ENCODE data around the gene TOP1.
A peak's percentile ranks its signal among the peaks of the same experiment; 100 is the strongest.

The TOP1 gene

GRCh38 chr20:41087325-41087685 lies 58.7 kb downstream of the TOP1 start:
- no peak overlapping the region for H3K4me3 ChIP-seq (ENCODE audit: low read length)
- H3K4me1 ChIP-seq (ENCODE audit: control insufficient read depth, insufficient read depth, low read length): no peaks in the 10 kb centered on the region
- H3K27ac ChIP-seq (ENCODE audit: low read length): no peak overlapping the region
- WGBS (ENCODE audit: insufficient coverage, insufficient read length): no CpG with 5 or more reads among the region's 1 CpG
- H3K27me3 ChIP-seq (ENCODE audit: control insufficient read depth, insufficient read depth, low read length): no peaks in the 10 kb centered on the region
- no peaks in the 10 kb centered on the region; the same call in 1 of the 2 replicates for H3K36me3 ChIP-seq (ENCODE audit: control insufficient read depth, insufficient read depth, low read length)
- no peak for DNase-seq (ENCODE audit: low read depth, low spot score)
- H3K9me3 ChIP-seq (ENCODE audit: control insufficient read depth, insufficient read depth, low read length): no peaks in the 10 kb centered on the region

GRCh38 chr20:41087777-41088176 lies 59.2 kb downstream of the TOP1 start:
- no peaks in the 10 kb centered on the region for H3K9me3 ChIP-seq (ENCODE audit: control insufficient read depth, insufficient read depth, low read length)
- H3K36me3 ChIP-seq (ENCODE audit: control insufficient read depth, insufficient read depth, low read length): no peaks in the 10 kb centered on the region; the same call in 1 of the 2 replicates
- no peaks in the 10 kb centered on the region for H3K27me3 ChIP-seq (ENCODE audit: control insufficient read depth, insufficient read depth, low read length)
- no peak for DNase-seq (ENCODE audit: low read depth, low spot score)
- no peaks in the 10 kb centered on the region for H3K4me1 ChIP-seq (ENCODE audit: control insufficient read depth, insufficient read depth, low read length)
- no peak overlapping the region for H3K27ac ChIP-seq (ENCODE audit: low read length)
- no peak overlapping the region for H3K4me3 ChIP-seq (ENCODE audit: low read length)
- WGBS (ENCODE audit: insufficient coverage, insufficient read length): no CpG with 5 or more reads among the region's 3 CpGs

GRCh38 chr20:41089555-41089954 lies 60.9 kb downstream of the TOP1 start:
- Histone ChIP-seq H3K4me3 (ENCODE audit: low read length) (no peak overlapping the region), H3K9me3 (ENCODE audit: control insufficient read depth, insufficient read depth, low read length) (no peaks in the 10 kb centered on the region), H3K27ac (ENCODE audit: low read length) (no peak overlapping the region), H3K36me3 (ENCODE audit: control insufficient read depth, insufficient read depth, low read length) (peaks cover 3% of the 10 kb centered on the region; the same call in 1 of the 2 replicates), H3K4me1 (ENCODE audit: control insufficient read depth, insufficient read depth, low read length) (no peaks in the 10 kb centered on the region), H3K27me3 (ENCODE audit: control insufficient read depth, insufficient read depth, low read length) (no peaks in the 10 kb centered on the region)
- DNase-seq (ENCODE audit: low read depth, low spot score): no peak
- no CpG with 5 or more reads among the region's 3 CpGs for WGBS (ENCODE audit: insufficient coverage, insufficient read length)

- Histone ChIP-seq H3K9me3 (ENCODE audit: control insufficient read depth, insufficient read depth, low read length) (no peaks in the 10 kb centered on the region), H3K36me3 (ENCODE audit: control insufficient read depth, insufficient read depth, low read length) (peaks cover 3% of the 10 kb centered on the region; the same call in 1 of the 2 replicates), H3K4me1 (ENCODE audit: control insufficient read depth, insufficient read depth, low read length) (no peaks in the 10 kb centered on the region), H3K27ac (ENCODE audit: low read length) (no peak overlapping the region), H3K27me3 (ENCODE audit: control insufficient read depth, insufficient read depth, low read length) (no peaks in the 10 kb centered on the region), H3K4me3 (ENCODE audit: low read length) (no peak overlapping the region)
- DNase-seq (ENCODE audit: low read depth, low spot score): no peak
- no CpG with 5 or more reads among the region's 4 CpGs for WGBS (ENCODE audit: insufficient coverage, insufficient read length)
Observed at GRCh38 chr20:41091927-41092326, 63.3 kb downstream of the TOP1 start.

GRCh38 chr20:41094353-41095055 lies 65.9 kb downstream of the TOP1 start:
- Histone ChIP-seq H3K36me3 (ENCODE audit: control insufficient read depth, insufficient read depth, low read length) (peaks cover 6% of the 10 kb centered on the region; the same call in 1 of the 2 replicates), H3K27me3 (ENCODE audit: control insufficient read depth, insufficient read depth, low read length) (no peaks in the 10 kb centered on the region), H3K9me3 (ENCODE audit: control insufficient read depth, insufficient read depth, low read length) (no peaks in the 10 kb centered on the region), H3K27ac (ENCODE audit: low read length) (no peak overlapping the region), H3K4me3 (ENCODE audit: low read length) (no peak overlapping the region), H3K4me1 (ENCODE audit: control insufficient read depth, insufficient read depth, low read length) (no peaks in the 10 kb centered on the region)
- no peak for DNase-seq (ENCODE audit: low read depth, low spot score)
- no CpG with 5 or more reads among the region's 2 CpGs for WGBS (ENCODE audit: insufficient coverage, insufficient read length)

- peak; percentile 18 for DNase-seq (ENCODE audit: low read depth, low spot score)
- 100% methylated on average over 1 of the region's 7 CpGs for WGBS (ENCODE audit: insufficient coverage, insufficient read length)
- no peak overlapping the region for H3K27ac ChIP-seq (ENCODE audit: low read length)
- H3K36me3 ChIP-seq (ENCODE audit: control insufficient read depth, insufficient read depth, low read length): peaks cover 10% of the 10 kb centered on the region; the same call in 1 of the 2 replicates
- H3K9me3 ChIP-seq (ENCODE audit: control insufficient read depth, insufficient read depth, low read length): no peaks in the 10 kb centered on the region
- no peaks in the 10 kb centered on the region for H3K4me1 ChIP-seq (ENCODE audit: control insufficient read depth, insufficient read depth, low read length)
- no peaks in the 10 kb centered on the region for H3K27me3 ChIP-seq (ENCODE audit: control insufficient read depth, insufficient read depth, low read length)
- no peak overlapping the region for H3K4me3 ChIP-seq (ENCODE audit: low read length)
Observed at GRCh38 chr20:41095110-41095969, 66.7 kb downstream of the TOP1 start.

GRCh38 chr20:41098703-41099250 lies 70.2 kb downstream of the TOP1 start:
- Histone ChIP-seq H3K36me3 (ENCODE audit: control insufficient read depth, insufficient read depth, low read length) (peaks cover 19% of the 10 kb centered on the region; the same call in 1 of the 2 replicates), H3K27ac (ENCODE audit: low read length) (no peak overlapping the region)
- WGBS (ENCODE audit: insufficient coverage, insufficient read length): no CpG with 5 or more reads among the region's 4 CpGs

GRCh38 chr20:41100001-41100480 lies 71.4 kb downstream of the TOP1 start:
- peaks cover 26% of the 10 kb centered on the region; the same call in 1 of the 2 replicates for H3K36me3 ChIP-seq (ENCODE audit: control insufficient read depth, insufficient read depth, low read length)
- H3K27ac ChIP-seq (ENCODE audit: low read length): no peak overlapping the region
- H3K27me3 ChIP-seq (ENCODE audit: control insufficient read depth, insufficient read depth, low read length): no peaks in the 10 kb centered on the region
- DNase-seq (ENCODE audit: low read depth, low spot score): no peak
- H3K4me3 ChIP-seq (ENCODE audit: low read length): no peak overlapping the region
- no CpG with 5 or more reads among the region's 9 CpGs for WGBS (ENCODE audit: insufficient coverage, insufficient read length)
- H3K9me3 ChIP-seq (ENCODE audit: control insufficient read depth, insufficient read depth, low read length): no peaks in the 10 kb centered on the region
- H3K4me1 ChIP-seq (ENCODE audit: control insufficient read depth, insufficient read depth, low read length): no peaks in the 10 kb centered on the region

More at GRCh38 chr20:41098703-41099250, 70.2 kb downstream of the TOP1 start:
- Histone ChIP-seq H3K9me3 (ENCODE audit: control insufficient read depth, insufficient read depth, low read length) (no peaks in the 10 kb centered on the region), H3K4me3 (ENCODE audit: low read length) (no peak overlapping the region), H3K4me1 (ENCODE audit: control insufficient read depth, insufficient read depth, low read length) (no peaks in the 10 kb centered on the region), H3K27me3 (ENCODE audit: control insufficient read depth, insufficient read depth, low read length) (no peaks in the 10 kb centered on the region)
- no peak for DNase-seq (ENCODE audit: low read depth, low spot score)

GRCh38 chr20:41101660-41102059 lies 73.0 kb downstream of the TOP1 start:
- peaks cover 26% of the 10 kb centered on the region; the same call in 1 of the 2 replicates for H3K36me3 ChIP-seq (ENCODE audit: control insufficient read depth, insufficient read depth, low read length)
- H3K27ac ChIP-seq (ENCODE audit: low read length): no peak overlapping the region
- H3K4me3 ChIP-seq (ENCODE audit: low read length): no peak overlapping the region
- no peaks in the 10 kb centered on the region for H3K9me3 ChIP-seq (ENCODE audit: control insufficient read depth, insufficient read depth, low read length)
- H3K4me1 ChIP-seq (ENCODE audit: control insufficient read depth, insufficient read depth, low read length): no peaks in the 10 kb centered on the region
- no peak for DNase-seq (ENCODE audit: low read depth, low spot score)
- no peaks in the 10 kb centered on the region for H3K27me3 ChIP-seq (ENCODE audit: control insufficient read depth, insufficient read depth, low read length)
- WGBS (ENCODE audit: insufficient coverage, insufficient read length): no CpG with 5 or more reads among the region's 2 CpGs

GRCh38 chr20:41108531-41108930 lies 79.9 kb downstream of the TOP1 start:
- H3K4me1 ChIP-seq (ENCODE audit: control insufficient read depth, insufficient read depth, low read length): no peaks in the 10 kb centered on the region
- H3K9me3 ChIP-seq (ENCODE audit: control insufficient read depth, insufficient read depth, low read length): no peaks in the 10 kb centered on the region
- no peak overlapping the region for H3K4me3 ChIP-seq (ENCODE audit: low read length)
- no peak for DNase-seq (ENCODE audit: low read depth, low spot score)
- no CpG with 5 or more reads among the region's 1 CpG for WGBS (ENCODE audit: insufficient coverage, insufficient read length)
- H3K27me3 ChIP-seq (ENCODE audit: control insufficient read depth, insufficient read depth, low read length): no peaks in the 10 kb centered on the region; the same call in 1 of the 2 replicates
- peaks cover 18% of the 10 kb centered on the region; the same call in 1 of the 2 replicates for H3K36me3 ChIP-seq (ENCODE audit: control insufficient read depth, insufficient read depth, low read length)
- H3K27ac ChIP-seq (ENCODE audit: low read length): no peak overlapping the region

Measured in iPS DF 6.9 (cell line).